Heart right ventricle (tissue), 16 donors: Measurements from ENCODE around the gene PTPRN2. TPM values are rescaled to one million over a fixed set of nuclear protein-coding genes. Genes with fewer than 3 reads are reported as not detected.

Source experiments
- ATAC-seq, 8 donors: fragments of 200-7000 bp; cut with Tn5 transposase; one replicate each; pipeline ENCODE4 v1.9.1; 2020; ENCODE audit warnings: mild to moderate bottlenecking in 8 of 8, moderate library complexity in 8 of 8, moderate number of reproducible peaks in 1 of 8
- DNase-seq, 2 donors: peaks; one replicate each; pipeline ENCODE4 v3.0.0-alpha.2; 2020
- H3K27ac ChIP-seq, 10 donors: fragments of 200-600 bp; sonication (generic) in 2 of 10; one replicate each; pipeline versions ENCODE4 v1.5.0 to v1.8.0; 2020 to 2022; ENCODE audit warnings: mild to moderate bottlenecking in 3 of 10
- H3K27me3 ChIP-seq, 7 donors: fragments of 200-600 bp; one replicate each; pipeline ENCODE4 v1.8.0; 2021 to 2022; ENCODE audit warnings: mild to moderate bottlenecking in 2 of 7
- H3K36me3 ChIP-seq, 9 donors: fragments of 200-600 bp; sonication (generic) in 1 of 9; one replicate each; pipeline versions ENCODE4 v1.5.0 to v1.8.0; 2020 to 2022; ENCODE audit warnings: mild to moderate bottlenecking in 2 of 9
- H3K4me1 ChIP-seq, 9 donors: fragments of 200-600 bp; sonication (generic) in 1 of 9; one replicate each; pipeline versions ENCODE4 v1.5.0 to v1.8.0; 2020 to 2022; ENCODE audit warnings: mild to moderate bottlenecking in 4 of 9
- H3K4me3 ChIP-seq, 10 donors: fragments of 200-600 bp; sonication (generic) in 2 of 10; one replicate each; pipeline versions ENCODE4 v1.5.0 to v1.8.0; 2020 to 2022; ENCODE audit warnings: mild to moderate bottlenecking in 7 of 10, moderate library complexity in 2 of 10
- H3K9me3 ChIP-seq, 11 donors: fragments of 200-600 bp in 10 of 11; sonication (generic) in 2 of 11; one replicate each; pipeline versions ENCODE4 v1.5.0 to v1.8.0; 2013 to 2022; ENCODE audit warnings: mild to moderate bottlenecking in 2 of 11, control low read depth in 1 of 11, moderate library complexity in 1 of 11
- WGBS, 2 donors: extraction: QIAGEN DNeasy Blood & Tissue Kit; methylation state at CpG; one replicate each; pipeline ENCODE4 v1.1.7; 2013; ENCODE audit warnings: inconsistent platforms in 1 of 2; 5-methylcytosine and 5-hydroxymethylcytosine counted together
- intact Hi-C, 10 donors: fragments of 100-400 bp; cut with DNase I; formaldehyde crosslinking; loops; one replicate each; pipeline versions ENCODE4 v1.11.1 to v1.14.2; 2022
- polyA plus RNA-seq, 2 donors: library from polyadenylated mRNA; stranded (reverse); fragments of 200-250 nt; gene quantifications; one replicate each; pipeline ENCODE4 v1.2.3, GENCODE V29; 2013
- total RNA-seq, 10 donors: library from RNA; stranded (reverse); fragmentation: NEBNext Ultra II Directional in 3 of 10; extraction: Animal tissue kit (Norgen Biotek cat#: 25700) in 3 of 10; gene quantifications; one replicate each; pipeline versions ENCODE4 v1.2.1 to v1.2.4, GENCODE V29; 2021 to 2023
- TF ChIP-seq, protein P1 (sequence below), 9 donors: fragments of 200-600 bp; sonication (generic) in 2 of 9; IDR thresholded peaks; one replicate each; pipeline versions ENCODE4 v1.5.0 to v1.8.0; 2021 to 2022; ENCODE audit warnings: antibody characterized with exemption in 9 of 9, mild to moderate bottlenecking in 5 of 9, moderate library complexity in 1 of 9
- donor health status: Arrhythmogenic right ventricular cardiomyopathy.
- donor health status: ischemic (EF 13 %, LVEDD 7.1; RV severe dilation, severe dysfunction).
- donor health status: healthy with polysubstance abuse.
- donor health status: DM: no; HTN: yes; CAD: no.
- donor health status: DM: no; HTN: no; CAD: no.
- donor health status: ischemic (EF 25% LVEDD 6.9; RV normal size, moderate dysfunction).
- donor health status: ischemic (EF 25% LVEDD 5.7; RV mildly dilated, moderate dysfunction).
- donor health status: healthy.
- donor health status: DM: yes; HTN: yes; CAD: no.
- donor health status: Ischemic cardiomyopathy.
- donor health status: ischemic (EF 35%, LVEDD 5.7; RV mildly dilated, moderate dysfunction).
- donor health status: nonischemic (EF 11% LVEDD 7.7; RV severe dilation, severe dysfunction).
- donor health status: DM: yes; HTN: yes; CAD: no.
- donor health status: PGD.
- donor health status: ischemic (EF 29% LVEDD 5.4; RV normal size, mild dysfunction).
- donor health status: nonischemic (EF 23%, LVEDD 6.1; RV moderate dilation, normal function).

The PTPRN2 gene
- total and polyA plus RNA-seq, 12 donors, result 0.82 to 1.8 (median 1.3) TPM

DNA sequence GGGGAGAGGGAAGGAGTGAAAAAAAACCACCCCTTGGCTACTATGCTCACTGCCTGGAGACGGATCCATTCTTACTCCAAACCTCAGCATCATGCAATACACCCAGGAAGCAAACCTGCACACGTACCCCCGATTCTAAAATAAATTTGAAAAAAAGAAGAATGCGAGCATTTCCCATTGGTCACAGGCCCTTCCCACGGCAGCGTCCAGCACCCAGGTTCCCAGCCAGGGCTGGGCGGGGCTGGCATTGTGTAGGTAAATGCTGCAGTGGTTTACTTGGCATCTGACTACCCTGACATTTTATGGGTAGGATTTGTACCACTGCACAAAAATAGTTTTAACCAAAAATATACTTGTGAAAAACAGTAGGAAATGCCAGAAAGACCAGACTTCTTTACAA, 831.9 kb downstream of the PTPRN2 start:
- DNase-seq (no peak), ATAC-seq (no peak)
- no peaks in the 10 kb centered on the region for H3K4me1 ChIP-seq
- no peak overlapping the region for H3K27ac ChIP-seq
- peaks cover 0 to 11% (median 4%) of the 10 kb centered on the region in 7 donors for H3K27me3 ChIP-seq
- intact Hi-C loops, result no loop called here
- H3K4me3 ChIP-seq, result no peak overlapping the region
- WGBS, 2 donors, result 86 to 88% methylated on average over 7 of the region's 7 CpGs
- no peaks in the 10 kb centered on the region for H3K36me3 ChIP-seq
- H3K9me3 ChIP-seq, result no peaks in the 10 kb centered on the region
- TF ChIP-seq, protein P1, sequence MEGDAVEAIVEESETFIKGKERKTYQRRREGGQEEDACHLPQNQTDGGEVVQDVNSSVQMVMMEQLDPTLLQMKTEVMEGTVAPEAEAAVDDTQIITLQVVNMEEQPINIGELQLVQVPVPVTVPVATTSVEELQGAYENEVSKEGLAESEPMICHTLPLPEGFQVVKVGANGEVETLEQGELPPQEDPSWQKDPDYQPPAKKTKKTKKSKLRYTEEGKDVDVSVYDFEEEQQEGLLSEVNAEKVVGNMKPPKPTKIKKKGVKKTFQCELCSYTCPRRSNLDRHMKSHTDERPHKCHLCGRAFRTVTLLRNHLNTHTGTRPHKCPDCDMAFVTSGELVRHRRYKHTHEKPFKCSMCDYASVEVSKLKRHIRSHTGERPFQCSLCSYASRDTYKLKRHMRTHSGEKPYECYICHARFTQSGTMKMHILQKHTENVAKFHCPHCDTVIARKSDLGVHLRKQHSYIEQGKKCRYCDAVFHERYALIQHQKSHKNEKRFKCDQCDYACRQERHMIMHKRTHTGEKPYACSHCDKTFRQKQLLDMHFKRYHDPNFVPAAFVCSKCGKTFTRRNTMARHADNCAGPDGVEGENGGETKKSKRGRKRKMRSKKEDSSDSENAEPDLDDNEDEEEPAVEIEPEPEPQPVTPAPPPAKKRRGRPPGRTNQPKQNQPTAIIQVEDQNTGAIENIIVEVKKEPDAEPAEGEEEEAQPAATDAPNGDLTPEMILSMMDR (IDR thresholded peaks at IDR 0.05), result no peak

DNA sequence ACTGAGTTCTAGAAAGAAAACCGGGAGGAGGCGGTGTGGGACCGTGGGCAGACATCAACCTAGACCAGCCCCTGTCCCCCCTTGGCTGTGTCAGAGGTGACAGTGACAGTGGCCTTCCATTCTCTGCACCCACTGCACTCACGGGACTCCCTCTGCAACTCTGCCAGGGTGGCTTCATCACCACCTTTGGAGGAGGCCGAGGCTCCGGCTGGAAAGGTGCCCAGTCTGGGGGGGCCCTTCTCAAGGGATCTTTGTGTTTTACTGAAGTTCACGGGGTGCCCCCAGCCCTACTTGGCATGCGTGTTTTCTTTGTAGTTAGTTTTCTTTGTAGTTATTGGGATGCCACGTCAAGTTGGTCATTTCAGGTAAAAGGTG, 833.2 kb downstream of the PTPRN2 start:
- TF ChIP-seq, protein P1 (IDR thresholded peaks at IDR 0.05), result no peak
- WGBS, 2 donors, result 84 to 90% methylated on average over 9 of the region's 9 CpGs

DNA sequence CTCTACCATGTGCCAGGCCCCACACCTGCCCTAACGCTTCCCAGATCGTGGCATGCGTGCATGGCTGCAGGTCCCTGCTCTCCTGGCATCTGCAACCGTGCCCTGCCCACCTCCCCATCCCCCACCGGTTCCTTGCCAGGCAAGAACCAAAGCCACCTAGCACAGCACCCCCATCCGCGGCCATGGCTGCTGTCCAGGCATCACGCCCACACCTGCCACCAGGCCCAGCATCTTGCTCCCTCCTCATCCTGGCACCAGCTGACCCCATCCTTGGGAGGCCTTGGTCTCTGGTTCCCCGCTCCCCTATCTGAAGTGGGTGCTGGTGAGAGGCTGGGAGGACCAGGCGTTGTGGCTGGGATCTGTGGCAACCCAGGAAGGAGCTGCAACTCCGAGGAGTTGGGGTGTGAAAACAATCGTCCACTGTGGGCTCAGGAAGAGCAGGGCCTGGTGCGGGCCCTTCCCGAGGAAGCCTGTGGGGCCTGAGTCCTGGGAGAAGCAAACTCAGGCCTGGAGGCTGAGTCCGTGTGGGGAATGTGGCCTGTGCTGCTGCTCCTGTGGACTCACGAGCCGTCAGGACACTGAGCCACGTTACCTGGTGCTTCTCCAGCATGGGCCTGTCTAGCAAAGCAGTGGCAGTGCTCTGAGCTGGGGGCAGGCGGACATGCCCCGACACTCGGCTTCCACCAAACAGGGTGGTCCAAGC, 833.8 kb downstream of the PTPRN2 start:
- Histone ChIP-seq H3K9me3 (no peaks in the 10 kb centered on the region), H3K27ac (no peak overlapping the region), H3K27me3 (peaks cover 0 to 4% (median 0%) of the 10 kb centered on the region in 7 donors), H3K36me3 (no peaks in the 10 kb centered on the region), H3K4me3 (no peak overlapping the region), H3K4me1 (no peaks in the 10 kb centered on the region)
- intact Hi-C loops, result no loop called here
- TF ChIP-seq, protein P1 (IDR thresholded peaks at IDR 0.05), result no peak
- ATAC-seq (no peak), DNase-seq (no peak)
- 86 to 89% methylated on average over 21 of the region's 21 CpGs for WGBS, 2 donors

More for the DNA sequence above, 833.2 kb downstream of the PTPRN2 start:
- Histone ChIP-seq H3K4me3 (no peak overlapping the region), H3K4me1 (no peaks in the 10 kb centered on the region), H3K9me3 (no peaks in the 10 kb centered on the region), H3K36me3 (no peaks in the 10 kb centered on the region), H3K27ac (no peak overlapping the region), H3K27me3 (peaks cover 0 to 4% (median 0%) of the 10 kb centered on the region in 7 donors)
- DNase-seq (no peak), ATAC-seq (no peak)
- intact Hi-C loops, result no loop called here

DNA sequence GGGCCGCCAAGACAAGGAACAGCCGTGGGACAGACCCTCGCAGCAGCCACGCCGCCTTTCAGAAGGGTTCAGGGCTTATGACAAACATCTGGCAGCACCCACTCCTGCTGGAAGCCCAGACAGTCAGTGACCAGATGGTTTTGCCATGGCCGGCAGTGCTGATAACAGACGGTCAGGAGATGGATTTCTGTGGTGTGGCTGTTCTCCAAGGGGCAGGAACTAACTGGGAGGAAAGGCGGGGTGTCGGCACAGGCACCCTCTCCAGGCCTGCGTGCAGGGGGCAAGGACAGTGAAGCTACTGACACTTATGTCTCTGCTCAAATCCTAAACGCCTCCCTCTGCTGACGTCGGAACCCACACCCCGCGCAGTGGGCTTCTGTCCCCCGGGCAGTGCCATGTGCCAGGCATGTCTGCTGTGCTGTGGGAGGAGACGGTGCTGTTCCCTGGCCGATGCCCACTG, 834.8 kb downstream of the PTPRN2 start:
- 67 to 70% methylated on average over 18 of the region's 18 CpGs for WGBS, 2 donors
- no peak for ATAC-seq

More for the DNA sequence above, 834.8 kb downstream of the PTPRN2 start:
- no peaks in the 10 kb centered on the region for H3K9me3 ChIP-seq
- no peak for DNase-seq
- peaks cover 0 to 4% (median 0%) of the 10 kb centered on the region in 7 donors for H3K27me3 ChIP-seq
- no peaks in the 10 kb centered on the region for H3K4me1 ChIP-seq
- TF ChIP-seq, protein P1 (IDR thresholded peaks at IDR 0.05), result no peak
- intact Hi-C loops, result no loop called here
- no peak overlapping the region for H3K27ac ChIP-seq
- H3K4me3 ChIP-seq, result no peak overlapping the region
- no peaks in the 10 kb centered on the region for H3K36me3 ChIP-seq
